ENCODE data around the gene RPL38.

DNA sequence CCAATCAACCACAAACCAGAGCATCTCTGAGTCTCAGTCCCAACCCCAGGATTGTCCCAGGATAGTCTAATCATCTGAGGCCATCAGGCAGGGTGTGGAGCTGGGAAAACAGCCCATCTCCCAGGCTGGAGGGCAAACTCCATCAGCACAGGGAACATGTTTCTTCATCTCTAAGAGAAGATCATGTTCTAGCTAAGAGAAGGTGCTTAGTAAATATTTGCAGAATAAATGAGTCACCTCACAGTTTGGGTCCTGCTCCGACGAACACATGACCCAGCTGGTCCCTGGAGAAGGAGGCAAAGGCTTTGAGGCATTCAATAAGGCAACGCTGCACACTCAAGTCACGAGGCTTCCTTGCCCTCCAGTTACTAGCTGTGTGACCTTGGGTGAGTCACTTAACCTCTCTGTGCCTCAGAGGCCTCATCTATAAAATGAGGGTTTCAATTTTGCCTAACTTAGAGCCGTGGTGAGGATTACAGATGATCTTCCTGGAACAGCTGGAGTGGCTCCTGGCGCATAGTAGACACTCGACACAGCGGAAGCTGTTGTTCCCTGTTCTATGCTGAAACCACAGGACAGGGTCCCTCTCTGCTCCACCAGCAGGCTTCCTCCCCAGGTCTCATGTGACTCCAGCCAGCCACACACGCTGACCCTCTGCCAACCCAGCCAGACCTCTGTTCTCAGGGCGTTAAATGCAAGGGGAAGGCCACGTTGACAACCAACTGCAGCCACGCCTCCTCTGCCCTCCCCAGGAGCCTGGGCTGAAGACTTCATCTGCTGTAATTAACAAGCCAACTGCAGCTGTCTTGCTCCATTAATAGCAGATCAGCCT is 10.3 kb upstream of the RPL38 start:
- TF ChIP-seq YY1 (tag by site-specific recombination; IDR thresholded peaks at IDR 0.05) (no peak), ZNF350 (tag by site-specific recombination; IDR thresholded peaks at IDR 0.05) (no peak), ZNF366 (tag by site-specific recombination; conservative IDR thresholded peaks at IDR 0.05) (no peak), ZFP3 (tag by site-specific recombination; IDR thresholded peaks at IDR 0.05; ENCODE audit: low read depth) (no peak)
- TF ChIP-seq, protein P1, sequence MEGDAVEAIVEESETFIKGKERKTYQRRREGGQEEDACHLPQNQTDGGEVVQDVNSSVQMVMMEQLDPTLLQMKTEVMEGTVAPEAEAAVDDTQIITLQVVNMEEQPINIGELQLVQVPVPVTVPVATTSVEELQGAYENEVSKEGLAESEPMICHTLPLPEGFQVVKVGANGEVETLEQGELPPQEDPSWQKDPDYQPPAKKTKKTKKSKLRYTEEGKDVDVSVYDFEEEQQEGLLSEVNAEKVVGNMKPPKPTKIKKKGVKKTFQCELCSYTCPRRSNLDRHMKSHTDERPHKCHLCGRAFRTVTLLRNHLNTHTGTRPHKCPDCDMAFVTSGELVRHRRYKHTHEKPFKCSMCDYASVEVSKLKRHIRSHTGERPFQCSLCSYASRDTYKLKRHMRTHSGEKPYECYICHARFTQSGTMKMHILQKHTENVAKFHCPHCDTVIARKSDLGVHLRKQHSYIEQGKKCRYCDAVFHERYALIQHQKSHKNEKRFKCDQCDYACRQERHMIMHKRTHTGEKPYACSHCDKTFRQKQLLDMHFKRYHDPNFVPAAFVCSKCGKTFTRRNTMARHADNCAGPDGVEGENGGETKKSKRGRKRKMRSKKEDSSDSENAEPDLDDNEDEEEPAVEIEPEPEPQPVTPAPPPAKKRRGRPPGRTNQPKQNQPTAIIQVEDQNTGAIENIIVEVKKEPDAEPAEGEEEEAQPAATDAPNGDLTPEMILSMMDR (tag by site-specific recombination; IDR thresholded peaks at IDR 0.05), result no peak
- TF ChIP-seq, protein P2, sequence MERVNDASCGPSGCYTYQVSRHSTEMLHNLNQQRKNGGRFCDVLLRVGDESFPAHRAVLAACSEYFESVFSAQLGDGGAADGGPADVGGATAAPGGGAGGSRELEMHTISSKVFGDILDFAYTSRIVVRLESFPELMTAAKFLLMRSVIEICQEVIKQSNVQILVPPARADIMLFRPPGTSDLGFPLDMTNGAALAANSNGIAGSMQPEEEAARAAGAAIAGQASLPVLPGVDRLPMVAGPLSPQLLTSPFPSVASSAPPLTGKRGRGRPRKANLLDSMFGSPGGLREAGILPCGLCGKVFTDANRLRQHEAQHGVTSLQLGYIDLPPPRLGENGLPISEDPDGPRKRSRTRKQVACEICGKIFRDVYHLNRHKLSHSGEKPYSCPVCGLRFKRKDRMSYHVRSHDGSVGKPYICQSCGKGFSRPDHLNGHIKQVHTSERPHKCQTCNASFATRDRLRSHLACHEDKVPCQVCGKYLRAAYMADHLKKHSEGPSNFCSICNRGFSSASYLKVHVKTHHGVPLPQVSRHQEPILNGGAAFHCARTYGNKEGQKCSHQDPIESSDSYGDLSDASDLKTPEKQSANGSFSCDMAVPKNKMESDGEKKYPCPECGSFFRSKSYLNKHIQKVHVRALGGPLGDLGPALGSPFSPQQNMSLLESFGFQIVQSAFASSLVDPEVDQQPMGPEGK (tag by site-specific recombination; IDR thresholded peaks at IDR 0.05), result no peak

All from HEK293 (cell line).